Measurements from ENCODE around the gene CTNNA2.

CTNNA2 gene

GRCh38 chr2:80244905-80245584 is 732.2 kb downstream of the CTNNA2 start:
- no peak for DNase-seq

GRCh38 chr2:80246534-80246933 is 733.7 kb downstream of the CTNNA2 start:
- no peak for DNase-seq

GRCh38 chr2:80247339-80247738 is 734.5 kb downstream of the CTNNA2 start:
- DNase-seq: no peak

- no peak for DNase-seq
Observed at GRCh38 chr2:80248146-80248545, 735.3 kb downstream of the CTNNA2 start.

- DNase-seq: no peak
Observed at GRCh38 chr2:80252294-80252986, 739.6 kb downstream of the CTNNA2 start.

GRCh38 chr2:80255918-80256781 is 743.3 kb downstream of the CTNNA2 start:
- no peak for DNase-seq

- DNase-seq: no peak
Observed at GRCh38 chr2:80256782-80257167, 743.9 kb downstream of the CTNNA2 start.

GRCh38 chr2:80257450-80257849 is 744.6 kb downstream of the CTNNA2 start:
- DNase-seq: no peak

GRCh38 chr2:80258341-80258740 is 745.5 kb downstream of the CTNNA2 start:
- DNase-seq: no peak

- DNase-seq: no peak
Observed at GRCh38 chr2:80258793-80259192, 745.9 kb downstream of the CTNNA2 start.

DNA sequence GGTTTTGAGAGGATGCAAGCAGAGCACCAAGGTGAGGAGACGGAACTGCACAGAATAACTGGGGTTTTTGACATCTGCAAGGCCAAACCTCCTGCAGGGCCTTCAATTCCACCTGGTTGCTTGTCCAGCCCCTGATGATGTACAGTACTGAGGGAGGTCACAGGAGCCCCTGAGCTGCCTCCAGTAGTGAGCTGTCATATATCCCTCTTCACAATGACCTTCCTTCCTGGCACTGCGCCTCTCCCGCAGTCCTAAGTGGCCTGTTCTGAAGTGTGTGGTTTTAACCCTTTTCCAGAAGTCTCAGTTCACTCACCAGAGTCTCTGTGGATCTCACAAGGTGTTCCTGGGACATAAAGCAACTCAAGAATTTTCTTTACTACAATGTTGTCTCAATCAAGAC is 746.4 kb downstream of the CTNNA2 start:
- no peak for DNase-seq

- DNase-seq: no peak
Observed at GRCh38 chr2:80266231-80266630, 753.4 kb downstream of the CTNNA2 start.

- no peak for DNase-seq
Observed at GRCh38 chr2:80269806-80270205, 757.0 kb downstream of the CTNNA2 start.

- no peak for DNase-seq
Observed at GRCh38 chr2:80280598-80280997, 767.7 kb downstream of the CTNNA2 start.

- no peak for DNase-seq
Observed at GRCh38 chr2:80281049-80281448, 768.2 kb downstream of the CTNNA2 start.

DNA sequence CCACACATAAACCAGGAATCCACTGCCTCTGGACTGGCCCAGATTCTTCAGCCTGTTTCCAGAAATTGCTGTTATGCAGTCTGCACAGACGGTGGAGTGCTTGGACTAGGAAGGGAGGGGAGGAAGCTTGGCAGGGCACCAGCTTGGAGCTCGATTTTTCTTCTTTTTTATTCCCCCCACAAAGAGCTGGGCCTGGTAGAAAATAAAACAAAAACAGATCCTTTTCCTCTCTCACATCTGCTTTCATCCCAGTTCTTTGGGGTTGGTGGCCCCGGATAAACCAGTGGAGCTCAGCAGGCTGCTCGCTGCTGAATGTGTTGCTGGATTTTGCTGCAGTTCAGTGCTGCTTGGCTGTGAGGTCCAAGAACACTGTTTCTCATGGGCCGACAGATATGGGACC is 775.7 kb downstream of the CTNNA2 start:
- no peak for DNase-seq

DNA sequence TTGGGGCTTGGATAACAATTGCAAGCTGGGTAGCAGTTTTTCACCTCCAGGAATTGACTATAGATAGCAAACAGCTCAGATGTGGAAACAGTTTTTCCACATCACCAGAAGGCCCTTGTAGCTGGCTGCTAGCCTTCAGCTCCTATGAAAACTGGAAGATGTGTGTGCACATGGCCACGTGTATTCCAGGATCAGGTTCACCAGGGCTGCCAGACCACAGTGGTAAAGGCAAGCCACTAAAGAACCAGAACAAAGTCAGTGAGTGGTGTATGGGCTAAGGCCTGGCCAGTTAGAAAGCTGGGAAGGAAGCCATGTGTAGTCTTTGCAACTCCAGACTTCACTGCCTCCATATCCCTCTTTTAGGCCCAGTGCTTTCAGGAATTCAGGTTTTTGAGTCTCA is 778.8 kb downstream of the CTNNA2 start:
- DNase-seq: no peak

DNA sequence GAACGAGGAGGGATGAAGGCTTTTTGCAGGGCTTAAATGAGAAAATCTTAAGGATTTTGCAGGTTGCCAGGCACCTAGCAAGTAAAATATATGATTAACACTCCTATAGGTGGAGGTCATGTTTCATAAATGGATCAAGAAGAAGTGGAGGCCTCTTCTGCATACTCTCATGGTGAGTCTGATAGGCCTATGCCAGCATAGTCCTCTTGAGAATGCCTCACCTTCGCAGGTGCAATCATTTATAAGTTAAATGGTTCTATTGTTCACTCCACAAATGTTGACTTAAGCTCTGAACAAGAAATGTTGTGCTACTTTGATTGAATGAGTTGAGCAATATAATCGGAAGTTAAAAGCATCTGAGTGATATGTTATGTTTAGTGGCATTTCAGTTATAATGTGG is 779.6 kb downstream of the CTNNA2 start:
- DNase-seq: no peak

- DNase-seq: no peak
Observed at GRCh38 chr2:80293039-80293438, 780.2 kb downstream of the CTNNA2 start.

DNA sequence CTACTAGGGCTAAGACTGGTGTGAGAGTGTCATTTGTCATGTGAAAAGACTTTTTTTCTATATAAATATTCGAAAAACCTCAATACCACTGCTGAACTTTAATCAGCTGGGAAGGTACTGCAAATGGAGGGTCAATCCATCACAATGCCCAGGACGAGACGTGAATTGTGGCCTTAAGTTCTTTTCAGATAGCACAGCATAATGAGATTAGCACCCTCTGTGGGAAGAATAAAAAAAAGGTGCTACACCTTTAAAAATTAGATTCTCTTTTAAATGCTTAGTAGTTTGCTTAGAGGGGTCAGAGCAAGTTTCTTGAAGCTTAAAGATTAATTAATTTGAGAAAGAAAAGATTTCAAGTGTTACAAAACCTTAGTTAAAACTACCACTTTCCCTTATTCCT is 786.1 kb downstream of the CTNNA2 start:
- DNase-seq: no peak

- no peak for DNase-seq
Observed at GRCh38 chr2:80299661-80300060, 786.8 kb downstream of the CTNNA2 start.

GRCh38 chr2:80300346-80300745 is 787.5 kb downstream of the CTNNA2 start:
- DNase-seq: no peak

DNA sequence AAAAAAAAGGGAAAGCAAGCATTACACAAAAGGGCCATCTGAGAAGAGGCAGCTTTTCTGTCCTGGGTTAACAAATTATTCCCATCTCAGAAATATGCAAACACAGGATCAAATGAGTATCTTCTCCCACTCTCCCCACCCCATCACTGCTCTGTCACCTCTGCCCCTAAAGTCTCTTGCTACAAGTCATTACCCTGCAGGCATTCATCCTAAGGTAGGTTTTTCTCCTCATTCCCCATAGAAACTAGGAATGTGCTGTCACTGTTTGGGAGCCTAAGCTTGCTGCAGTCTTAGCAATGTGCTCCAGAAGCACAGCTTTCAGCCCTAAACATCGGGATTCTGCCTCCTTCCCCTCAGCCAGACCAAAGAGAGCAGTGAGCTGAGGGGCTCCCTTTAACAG is 788.1 kb downstream of the CTNNA2 start:
- DNase-seq: no peak

DNA sequence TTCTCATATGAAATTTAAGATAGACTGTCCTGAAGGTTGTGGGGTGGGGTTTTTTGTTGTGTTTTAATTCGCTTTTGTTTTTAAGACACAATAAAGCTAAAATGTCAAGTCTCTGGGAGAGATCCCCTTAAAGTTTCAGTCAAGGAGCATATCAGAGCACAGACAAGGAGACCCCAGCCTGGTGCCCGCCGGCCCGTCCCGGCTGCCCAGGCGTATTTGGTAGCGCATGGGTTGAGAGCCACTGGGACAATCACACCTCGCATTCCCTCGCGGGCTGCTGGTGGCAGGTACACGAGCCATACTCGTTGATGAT is 789.1 kb downstream of the CTNNA2 start:
- no peak for DNase-seq

Data from activated CD4-positive, CD25-positive, alpha-beta regulatory T cell treated with anti-CD3 and anti-CD28 coated beads, Interleukin-2, amount 50 U/mL, for 72 hours (primary cell).